NB4 (cell line): ENCODE data around the gene CHD9NB.

Experiments
- DNase-seq: peaks from one replicate; pipeline ENCODE4 v3.0.0; 2010; ENCODE audit warnings: low read depth
- H3K4me3 ChIP-seq: one replicate; pipeline ENCODE4 v1.5.1; 2011; ENCODE audit warnings: mild to moderate bottlenecking, low read depth, low read length, moderate library complexity
- CTCF ChIP-seq: IDR thresholded peaks from one replicate; pipeline ENCODE4 v1.5.1; 2012; ENCODE audit warnings: low read depth, low read length
- MYC ChIP-seq: IDR thresholded peaks from 2 replicates; pipeline ENCODE4 v1.6.1; 2011; ENCODE audit warnings: low read depth, low read length
- POLR2A ChIP-seq: IDR thresholded peaks from 2 replicates; pipeline ENCODE4 v1.6.1; 2011; ENCODE audit warnings: mild to moderate bottlenecking; ENCODE audit not compliant: insufficient read length; ENCODE audit errors: extremely low read depth
- TF ChIP-seq, protein P1 (sequence below): IDR thresholded peaks from 2 replicates; pipeline ENCODE4 v1.6.1; 2011; ENCODE audit warnings: low read depth, low read length

CHD9NB gene

DNA sequence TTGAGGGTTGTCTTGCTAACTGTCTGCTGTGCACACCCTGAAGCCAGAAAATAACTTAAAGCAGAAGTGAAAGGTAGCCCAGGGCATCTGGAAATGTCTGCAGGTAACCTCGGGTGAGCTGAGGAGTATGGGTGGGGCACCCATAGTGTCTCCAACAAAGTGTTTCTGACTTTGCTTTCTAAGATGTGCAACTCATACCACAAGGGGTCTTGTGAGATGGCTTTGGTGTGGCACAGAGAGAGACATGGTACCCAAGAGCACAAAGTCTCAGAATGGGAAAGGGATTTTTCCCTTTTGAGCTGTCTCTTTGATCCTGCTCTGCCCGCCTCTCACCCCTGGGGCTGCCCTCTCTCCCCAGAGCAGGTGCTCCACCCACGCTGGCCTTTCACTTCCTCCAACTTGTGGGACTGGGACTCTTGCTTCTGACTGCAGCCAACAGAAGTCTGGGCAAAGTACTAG is 9.0 kb upstream of the CHD9NB start:
- DNase-seq, result peak; percentile 62
- no peak overlapping the region for H3K4me3 ChIP-seq
- TF ChIP-seq POLR2A (no peak), MYC (no peak), CTCF (no peak)

GRCh38 chr16:53061256-53061655 is 8.6 kb upstream of the CHD9NB start:
- H3K4me3 ChIP-seq, result no peak overlapping the region
- no peak for DNase-seq
- no peak for TF ChIP-seq CTCF
- TF ChIP-seq POLR2A, result no peak
- TF ChIP-seq, protein P1, sequence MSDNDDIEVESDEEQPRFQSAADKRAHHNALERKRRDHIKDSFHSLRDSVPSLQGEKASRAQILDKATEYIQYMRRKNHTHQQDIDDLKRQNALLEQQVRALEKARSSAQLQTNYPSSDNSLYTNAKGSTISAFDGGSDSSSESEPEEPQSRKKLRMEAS, result no peak
- TF ChIP-seq MYC, result no peak

- no peak overlapping the region for H3K4me3 ChIP-seq
- no peak for DNase-seq
- TF ChIP-seq POLR2A (no peak), MYC (no peak), CTCF (no peak)
- TF ChIP-seq, protein P1, result no peak
These were observed 7.0 kb upstream of the CHD9NB start for GRCh38 chr16:53059672-53060071.

DNA sequence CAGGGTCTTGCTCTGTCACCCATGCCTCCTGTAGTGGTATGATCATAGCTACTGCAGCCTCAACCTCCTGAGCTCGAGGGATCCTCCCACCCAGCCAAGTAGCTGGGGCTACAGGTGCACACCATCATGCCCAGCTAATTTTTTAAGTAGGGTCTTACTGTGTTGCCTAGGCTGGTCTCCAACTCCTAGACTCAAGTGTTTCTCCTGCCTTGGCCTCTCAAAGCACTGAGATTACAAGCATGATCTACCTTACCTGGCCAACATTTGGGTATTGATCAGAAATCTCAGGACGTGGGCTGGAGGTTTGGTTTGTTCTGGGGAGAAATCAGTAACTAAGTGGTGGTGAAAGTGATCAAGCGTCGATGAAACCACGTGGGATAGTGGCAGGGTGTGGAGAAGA is 6.2 kb upstream of the CHD9NB start:
- TF ChIP-seq, protein P1, result no peak
- TF ChIP-seq MYC, result no peak
- TF ChIP-seq CTCF, result no peak
- TF ChIP-seq POLR2A, result no peak

DNA sequence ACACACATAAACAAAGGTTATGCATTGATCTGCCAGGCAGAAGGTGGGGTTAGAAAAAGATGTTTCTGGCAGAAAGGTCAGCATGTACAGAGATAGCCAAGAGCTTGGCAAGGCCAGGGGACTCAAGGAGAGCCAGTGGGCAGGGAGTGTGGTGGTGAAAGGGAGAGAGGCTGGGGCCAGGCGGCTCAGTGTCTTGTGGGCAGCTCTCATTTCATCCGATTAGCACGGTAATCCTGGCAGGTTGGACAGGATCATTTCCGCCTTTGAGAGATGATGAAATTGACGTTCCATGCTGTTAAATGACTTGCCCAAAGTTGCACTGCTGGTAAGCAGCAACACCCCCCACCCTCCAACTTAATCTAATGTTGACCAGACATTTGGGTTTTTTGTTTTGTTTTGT is 5.7 kb upstream of the CHD9NB start:
- TF ChIP-seq CTCF (no peak), MYC (no peak), POLR2A (no peak)
- TF ChIP-seq, protein P1, result no peak
- DNase-seq, result no peak
- H3K4me3 ChIP-seq, result no peak overlapping the region

More for the DNA sequence above, 6.2 kb upstream of the CHD9NB start:
- DNase-seq, result no peak
- no peak overlapping the region for H3K4me3 ChIP-seq

DNA sequence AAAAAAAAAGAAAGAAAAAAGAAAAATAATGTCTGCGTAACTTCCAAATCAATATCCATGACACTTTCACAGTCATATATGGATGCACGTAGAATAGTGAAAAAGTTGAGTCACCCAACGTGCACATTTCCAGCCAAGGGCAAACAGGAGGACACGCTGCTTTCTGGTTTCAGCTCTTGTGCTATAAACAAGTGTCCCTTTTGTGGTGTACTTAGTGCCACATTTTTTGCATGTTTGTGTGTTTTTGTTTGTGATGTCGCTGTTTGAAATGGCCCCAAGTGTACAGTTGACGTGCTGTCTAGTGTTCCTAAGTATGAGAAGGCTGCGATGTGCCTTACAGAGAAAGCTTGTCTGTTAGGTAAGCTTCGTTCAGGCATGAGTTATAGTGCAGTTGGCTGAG is 5.0 kb upstream of the CHD9NB start:
- H3K4me3 ChIP-seq, result no peak overlapping the region
- DNase-seq, result no peak
- TF ChIP-seq POLR2A (no peak), MYC (no peak), CTCF (no peak)
- TF ChIP-seq, protein P1, result no peak
